H1 (cell line): Measurements from ENCODE around the gene ABHD12. TPM values are rescaled to one million over a fixed set of nuclear protein-coding genes. Genes with fewer than 3 reads are reported as not detected.

ENCODE experiments used
- CREB1 ChIP-seq: IDR thresholded peaks from 2 replicates; pipeline ENCODE4 v1.6.1; 2012; ENCODE audit warnings: inconsistent platforms
- EP300 ChIP-seq, 2 experiments: IDR thresholded peaks; 1 replicate in 1 of 2; 2 replicates in 1 of 2; pipeline ENCODE4 v1.6.1; 2011 to 2012; ENCODE audit warnings: low read depth in 2 of 2, low read length in 2 of 2, mild to moderate bottlenecking in 2 of 2, borderline replicate concordance in 1 of 2, inconsistent platforms in 1 of 2, moderate library complexity in 1 of 2
- KDM1A ChIP-seq: fragments of 200-600, 300-600 bp; sonication (generic); IDR thresholded peaks from 2 replicates; pipeline ENCODE4 v1.7.1; 2016; ENCODE audit warnings: mild to moderate bottlenecking, low read length, borderline replicate concordance
- POLR2A ChIP-seq, 2 experiments: IDR thresholded peaks; 1 replicate in 1 of 2; 2 replicates in 1 of 2; pipeline ENCODE4 v1.6.1; 2011; ENCODE audit warnings: low read depth in 2 of 2, low read length in 2 of 2, mild to moderate bottlenecking in 2 of 2; ENCODE audit errors: control extremely low read depth in 1 of 2
- RNF2 ChIP-seq: fragments of 200-900, 300-1000 bp; sonication (generic); IDR thresholded peaks from 2 replicates; pipeline ENCODE4 v1.7.1; 2016; ENCODE audit warnings: borderline replicate concordance, low read depth, mild to moderate bottlenecking, antibody characterized with exemption, low read length; ENCODE audit not compliant: poor library complexity, severe bottlenecking; ENCODE audit errors: missing control alignments
- TCF12 ChIP-seq: IDR thresholded peaks from 2 replicates; pipeline ENCODE4 v1.6.1; 2011; ENCODE audit warnings: low read depth, mild to moderate bottlenecking, low read length
- polyA plus RNA-seq, 7 experiments: library from polyadenylated mRNA; depleted of rRNA in 3 of 7; stranded (reverse) in 5 of 7; unstranded in 2 of 7; fragments of >200 nt in 5 of 7; fragments of 200-250 nt in 2 of 7; gene quantifications; 1 replicate in 5 of 7; 2 replicates in 1 of 7; 4 replicates in 1 of 7; pipeline versions ENCODE4 v1.2.1 to v1.2.3, GENCODE V29; 2011 to 2013; ENCODE audit warnings: missing spikeins in 2 of 7, mixed read lengths in 2 of 7
- total RNA-seq: library from RNA; stranded (reverse); fragmentation: NEBNext Ultra II Directional; extraction: Animal tissue kit (Norgen Biotek cat#: 25700); gene quantifications from 2 replicates; pipeline ENCODE4 v1.2.1, GENCODE V29; 2021
- TF ChIP-seq, protein P1 (sequence below): fragments of 300-600 bp; sonication (generic); IDR thresholded peaks from 2 replicates; pipeline ENCODE4 v1.7.1; 2012; ENCODE audit warnings: low read length, moderate library complexity, mild to moderate bottlenecking, inconsistent platforms; ENCODE audit not compliant: insufficient replicate concordance
- TF ChIP-seq, protein P2 (sequence below): IDR thresholded peaks from 2 replicates; pipeline ENCODE4 v1.6.1; 2011; ENCODE audit warnings: low read length, improper control_type of control experiment

ABHD12 gene
- total and polyA plus RNA-seq, 2 of the 8 experiments (the other 6 are each of a cell fraction or from before 2014, with no cell fraction given), result 31.3 to 59.5 TPM

DNA sequence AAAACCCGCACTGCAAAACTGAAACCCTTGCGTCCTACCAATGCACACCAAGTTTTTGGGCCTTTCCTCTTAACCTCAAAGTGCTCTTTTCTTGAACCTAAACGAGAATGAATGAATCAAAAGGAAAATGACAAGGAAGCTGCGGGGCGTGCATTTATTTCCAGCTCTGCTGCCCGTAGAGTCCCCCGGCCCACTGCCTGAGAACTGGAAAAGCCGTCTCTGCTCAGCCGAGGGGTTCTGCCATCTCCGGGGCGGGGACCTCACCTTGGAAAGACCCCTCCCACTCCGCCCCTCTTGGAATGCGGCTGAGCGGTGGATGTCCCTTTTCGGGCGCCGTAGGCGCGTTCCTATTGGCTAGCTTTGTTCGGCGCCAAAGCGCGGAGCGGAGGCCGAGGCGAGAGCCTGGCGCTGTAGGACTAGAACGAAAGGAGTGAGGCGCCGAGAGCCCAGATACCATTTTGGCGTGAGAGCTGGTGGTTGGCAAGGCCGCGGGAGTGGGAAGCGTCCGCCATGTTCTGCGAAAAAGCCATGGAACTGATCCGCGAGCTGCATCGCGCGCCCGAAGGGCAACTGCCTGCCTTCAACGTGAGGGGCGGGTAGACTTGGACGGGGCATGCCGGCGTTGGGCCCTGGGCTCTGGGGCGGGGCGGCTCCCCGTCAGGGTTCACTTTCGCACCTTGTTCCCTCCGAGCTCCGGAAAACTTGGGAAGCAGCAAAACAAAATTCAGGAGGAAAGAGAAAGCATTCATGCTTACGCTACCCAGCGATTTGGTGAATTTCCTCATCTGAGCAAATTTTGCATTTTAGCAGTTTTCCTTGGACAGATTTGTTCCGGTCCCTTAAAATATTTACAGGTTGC is 16.9 kb upstream of the ABHD12 start, which contains the start of gene GINS1 (continued):
- TF ChIP-seq, protein P1, sequence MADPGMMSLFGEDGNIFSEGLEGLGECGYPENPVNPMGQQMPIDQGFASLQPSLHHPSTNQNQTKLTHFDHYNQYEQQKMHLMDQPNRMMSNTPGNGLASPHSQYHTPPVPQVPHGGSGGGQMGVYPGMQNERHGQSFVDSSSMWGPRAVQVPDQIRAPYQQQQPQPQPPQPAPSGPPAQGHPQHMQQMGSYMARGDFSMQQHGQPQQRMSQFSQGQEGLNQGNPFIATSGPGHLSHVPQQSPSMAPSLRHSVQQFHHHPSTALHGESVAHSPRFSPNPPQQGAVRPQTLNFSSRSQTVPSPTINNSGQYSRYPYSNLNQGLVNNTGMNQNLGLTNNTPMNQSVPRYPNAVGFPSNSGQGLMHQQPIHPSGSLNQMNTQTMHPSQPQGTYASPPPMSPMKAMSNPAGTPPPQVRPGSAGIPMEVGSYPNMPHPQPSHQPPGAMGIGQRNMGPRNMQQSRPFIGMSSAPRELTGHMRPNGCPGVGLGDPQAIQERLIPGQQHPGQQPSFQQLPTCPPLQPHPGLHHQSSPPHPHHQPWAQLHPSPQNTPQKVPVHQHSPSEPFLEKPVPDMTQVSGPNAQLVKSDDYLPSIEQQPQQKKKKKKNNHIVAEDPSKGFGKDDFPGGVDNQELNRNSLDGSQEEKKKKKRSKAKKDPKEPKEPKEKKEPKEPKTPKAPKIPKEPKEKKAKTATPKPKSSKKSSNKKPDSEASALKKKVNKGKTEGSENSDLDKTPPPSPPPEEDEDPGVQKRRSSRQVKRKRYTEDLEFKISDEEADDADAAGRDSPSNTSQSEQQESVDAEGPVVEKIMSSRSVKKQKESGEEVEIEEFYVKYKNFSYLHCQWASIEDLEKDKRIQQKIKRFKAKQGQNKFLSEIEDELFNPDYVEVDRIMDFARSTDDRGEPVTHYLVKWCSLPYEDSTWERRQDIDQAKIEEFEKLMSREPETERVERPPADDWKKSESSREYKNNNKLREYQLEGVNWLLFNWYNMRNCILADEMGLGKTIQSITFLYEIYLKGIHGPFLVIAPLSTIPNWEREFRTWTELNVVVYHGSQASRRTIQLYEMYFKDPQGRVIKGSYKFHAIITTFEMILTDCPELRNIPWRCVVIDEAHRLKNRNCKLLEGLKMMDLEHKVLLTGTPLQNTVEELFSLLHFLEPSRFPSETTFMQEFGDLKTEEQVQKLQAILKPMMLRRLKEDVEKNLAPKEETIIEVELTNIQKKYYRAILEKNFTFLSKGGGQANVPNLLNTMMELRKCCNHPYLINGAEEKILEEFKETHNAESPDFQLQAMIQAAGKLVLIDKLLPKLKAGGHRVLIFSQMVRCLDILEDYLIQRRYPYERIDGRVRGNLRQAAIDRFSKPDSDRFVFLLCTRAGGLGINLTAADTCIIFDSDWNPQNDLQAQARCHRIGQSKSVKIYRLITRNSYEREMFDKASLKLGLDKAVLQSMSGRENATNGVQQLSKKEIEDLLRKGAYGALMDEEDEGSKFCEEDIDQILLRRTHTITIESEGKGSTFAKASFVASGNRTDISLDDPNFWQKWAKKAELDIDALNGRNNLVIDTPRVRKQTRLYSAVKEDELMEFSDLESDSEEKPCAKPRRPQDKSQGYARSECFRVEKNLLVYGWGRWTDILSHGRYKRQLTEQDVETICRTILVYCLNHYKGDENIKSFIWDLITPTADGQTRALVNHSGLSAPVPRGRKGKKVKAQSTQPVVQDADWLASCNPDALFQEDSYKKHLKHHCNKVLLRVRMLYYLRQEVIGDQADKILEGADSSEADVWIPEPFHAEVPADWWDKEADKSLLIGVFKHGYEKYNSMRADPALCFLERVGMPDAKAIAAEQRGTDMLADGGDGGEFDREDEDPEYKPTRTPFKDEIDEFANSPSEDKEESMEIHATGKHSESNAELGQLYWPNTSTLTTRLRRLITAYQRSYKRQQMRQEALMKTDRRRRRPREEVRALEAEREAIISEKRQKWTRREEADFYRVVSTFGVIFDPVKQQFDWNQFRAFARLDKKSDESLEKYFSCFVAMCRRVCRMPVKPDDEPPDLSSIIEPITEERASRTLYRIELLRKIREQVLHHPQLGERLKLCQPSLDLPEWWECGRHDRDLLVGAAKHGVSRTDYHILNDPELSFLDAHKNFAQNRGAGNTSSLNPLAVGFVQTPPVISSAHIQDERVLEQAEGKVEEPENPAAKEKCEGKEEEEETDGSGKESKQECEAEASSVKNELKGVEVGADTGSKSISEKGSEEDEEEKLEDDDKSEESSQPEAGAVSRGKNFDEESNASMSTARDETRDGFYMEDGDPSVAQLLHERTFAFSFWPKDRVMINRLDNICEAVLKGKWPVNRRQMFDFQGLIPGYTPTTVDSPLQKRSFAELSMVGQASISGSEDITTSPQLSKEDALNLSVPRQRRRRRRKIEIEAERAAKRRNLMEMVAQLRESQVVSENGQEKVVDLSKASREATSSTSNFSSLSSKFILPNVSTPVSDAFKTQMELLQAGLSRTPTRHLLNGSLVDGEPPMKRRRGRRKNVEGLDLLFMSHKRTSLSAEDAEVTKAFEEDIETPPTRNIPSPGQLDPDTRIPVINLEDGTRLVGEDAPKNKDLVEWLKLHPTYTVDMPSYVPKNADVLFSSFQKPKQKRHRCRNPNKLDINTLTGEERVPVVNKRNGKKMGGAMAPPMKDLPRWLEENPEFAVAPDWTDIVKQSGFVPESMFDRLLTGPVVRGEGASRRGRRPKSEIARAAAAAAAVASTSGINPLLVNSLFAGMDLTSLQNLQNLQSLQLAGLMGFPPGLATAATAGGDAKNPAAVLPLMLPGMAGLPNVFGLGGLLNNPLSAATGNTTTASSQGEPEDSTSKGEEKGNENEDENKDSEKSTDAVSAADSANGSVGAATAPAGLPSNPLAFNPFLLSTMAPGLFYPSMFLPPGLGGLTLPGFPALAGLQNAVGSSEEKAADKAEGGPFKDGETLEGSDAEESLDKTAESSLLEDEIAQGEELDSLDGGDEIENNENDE, result no peak
- TF ChIP-seq TCF12 (no peak), RNF2 (no peak), CREB1 (no peak), KDM1A (no peak), EP300 (IDR thresholded peaks at IDR 0.05; ENCODE audit: borderline replicate concordance in 1 of 2, low read depth in 2 of 2, low read length in 2 of 2) (peak in 1 of 2 experiments; percentile 68; a peak in 1 of 3 replicates), POLR2A (IDR thresholded peaks at IDR 0.05; ENCODE audit: control extremely low read depth in 1 of 2, low read depth in 2 of 2, low read length in 2 of 2) (peak; percentile 85 to 98)
- TF ChIP-seq, protein P2, sequence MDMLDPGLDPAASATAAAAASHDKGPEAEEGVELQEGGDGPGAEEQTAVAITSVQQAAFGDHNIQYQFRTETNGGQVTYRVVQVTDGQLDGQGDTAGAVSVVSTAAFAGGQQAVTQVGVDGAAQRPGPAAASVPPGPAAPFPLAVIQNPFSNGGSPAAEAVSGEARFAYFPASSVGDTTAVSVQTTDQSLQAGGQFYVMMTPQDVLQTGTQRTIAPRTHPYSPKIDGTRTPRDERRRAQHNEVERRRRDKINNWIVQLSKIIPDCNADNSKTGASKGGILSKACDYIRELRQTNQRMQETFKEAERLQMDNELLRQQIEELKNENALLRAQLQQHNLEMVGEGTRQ, result no peak
